Activated CD8-positive, alpha-beta memory T cell treated with anti-CD3 and anti-CD28 coated beads, Interleukin-2, amount 50 U/mL, for 1 hour (primary cell): ENCODE measurements around the gene SLC7A6.

ENCODE experiments used
- DNase-seq: peaks from one replicate; pipeline ENCODE4 v3.0.0-alpha.2; 2020; ENCODE audit errors: extremely low read depth

Gene SLC7A6

GRCh38 chr16:68306633-68307032, 42.3 kb downstream of the SLC7A6 start:
- no peak for DNase-seq

DNA sequence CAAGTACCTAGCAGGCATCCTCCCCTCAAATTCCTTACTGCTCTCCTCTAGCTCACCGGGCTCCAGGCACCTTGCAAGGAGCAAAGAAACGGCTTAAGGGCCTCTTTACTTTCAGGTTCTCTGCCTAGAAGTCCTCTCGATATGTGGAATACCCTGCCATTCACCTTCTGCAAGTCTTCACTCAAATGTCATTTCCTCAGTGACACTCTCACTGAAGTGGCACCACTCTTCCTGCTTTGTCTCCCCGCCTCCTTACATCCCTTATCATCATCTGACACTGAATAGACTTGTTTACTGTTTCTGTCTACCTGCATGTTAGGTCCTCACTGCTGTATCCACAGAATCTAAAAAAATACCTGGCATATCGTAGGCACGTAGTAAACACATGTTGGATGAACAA, 45.5 kb downstream of the SLC7A6 start:
- no peak for DNase-seq

DNA sequence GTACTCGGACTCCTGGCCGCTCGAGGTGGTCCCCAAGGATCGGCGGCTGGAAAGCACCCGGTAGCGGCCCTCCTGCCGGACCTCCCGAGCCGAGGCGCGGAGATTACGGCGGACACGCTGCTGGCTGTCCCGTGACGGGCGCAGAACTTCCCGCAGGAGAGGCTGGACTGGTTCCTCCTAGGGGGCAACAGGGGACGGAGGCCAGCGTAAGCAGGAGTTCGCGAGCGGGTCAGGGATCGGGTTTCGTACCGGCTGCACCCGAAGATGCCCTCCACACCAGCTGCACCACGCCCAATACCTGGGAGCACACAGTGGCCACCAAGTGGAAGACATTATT, 46.1 kb downstream of the SLC7A6 start:
- no peak for DNase-seq

DNA sequence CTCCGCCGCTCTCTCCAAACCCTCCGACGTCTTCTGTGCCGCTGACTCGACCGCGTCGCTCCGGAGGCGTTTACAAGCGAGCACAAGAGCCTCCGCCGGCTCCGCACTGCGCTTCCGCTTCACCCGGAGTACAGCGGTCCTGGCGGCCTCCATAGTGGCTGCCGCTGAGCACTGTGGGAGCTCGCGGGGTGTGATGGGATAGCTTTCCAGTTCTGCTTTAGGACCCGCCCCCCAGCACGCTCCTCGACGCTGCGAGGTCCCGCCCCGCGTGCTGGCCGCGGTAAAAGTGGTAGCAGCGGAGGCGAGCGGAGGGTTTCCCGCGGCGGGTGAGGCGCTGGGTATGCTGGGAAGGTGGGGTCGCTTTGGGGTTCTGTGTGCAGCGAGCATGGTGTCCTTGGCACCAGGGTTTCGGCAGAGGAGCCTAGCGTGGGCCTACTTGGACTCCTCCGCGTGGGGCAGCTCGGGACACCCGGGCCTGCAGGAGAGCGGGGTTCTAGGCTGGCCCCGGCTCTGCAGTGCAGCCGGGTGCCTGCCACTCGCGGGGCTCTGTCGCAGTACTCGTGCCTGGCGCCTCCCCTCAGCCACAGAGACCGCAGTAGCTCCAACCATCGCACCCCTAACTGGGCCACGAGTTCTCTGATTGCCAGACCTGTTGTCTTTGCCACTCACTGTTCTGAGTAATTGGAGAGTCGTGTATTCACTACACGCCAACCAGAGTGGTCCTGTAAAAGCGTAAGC, 46.6 kb downstream of the SLC7A6 start, which contains the start of the genes PRMT7 and SLC7A6OS:
PRMT7 (plus strand) TSS at position 246 of the 738 bp plus-strand sequence. CDS start 4,961 bp downstream, outside the sequence.
SLC7A6OS (minus strand) TSS at position 173 of the 738 bp plus-strand sequence; CDS start at position 153, 20 bp downstream.
- peak; percentile 78 for DNase-seq

DNA sequence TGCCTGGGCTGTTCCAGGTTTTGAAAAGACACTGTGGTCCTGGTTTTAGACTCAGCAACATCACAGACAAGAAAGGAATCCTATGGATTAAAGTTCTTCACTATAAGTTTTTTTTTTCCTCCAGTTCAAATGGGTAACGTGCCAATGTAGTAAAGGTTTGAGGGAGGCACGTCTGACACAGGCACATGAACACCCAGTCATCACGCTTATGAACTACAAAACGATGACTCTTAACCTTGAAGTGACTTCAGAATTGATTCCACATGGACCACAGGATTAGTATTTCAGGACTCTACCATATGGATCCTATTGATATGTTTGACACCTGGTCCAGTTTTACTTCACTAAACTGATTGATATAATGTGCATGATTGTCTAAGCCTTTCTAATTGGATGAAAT, 48.8 kb downstream of the SLC7A6 start:
- DNase-seq = no peak

- no peak for DNase-seq
Observed at GRCh38 chr16:68319185-68319908, 55.0 kb downstream of the SLC7A6 start.

- DNase-seq = no peak
Observed at GRCh38 chr16:68324336-68324735, 60.0 kb downstream of the SLC7A6 start.

- no peak for DNase-seq
Observed at GRCh38 chr16:68324780-68325357, 60.5 kb downstream of the SLC7A6 start.

GRCh38 chr16:68328151-68328859, 64.0 kb downstream of the SLC7A6 start:
- peak; percentile 68 for DNase-seq

- DNase-seq = no peak
Observed at GRCh38 chr16:68328860-68329390, 64.6 kb downstream of the SLC7A6 start.

GRCh38 chr16:68331879-68332410, 67.6 kb downstream of the SLC7A6 start:
- no peak for DNase-seq

GRCh38 chr16:68332411-68333121, 68.2 kb downstream of the SLC7A6 start:
- DNase-seq = no peak

- DNase-seq = no peak
Observed at GRCh38 chr16:68335175-68335574, 70.8 kb downstream of the SLC7A6 start.

- DNase-seq = no peak
Observed at GRCh38 chr16:68338326-68339119, 74.2 kb downstream of the SLC7A6 start.

DNA sequence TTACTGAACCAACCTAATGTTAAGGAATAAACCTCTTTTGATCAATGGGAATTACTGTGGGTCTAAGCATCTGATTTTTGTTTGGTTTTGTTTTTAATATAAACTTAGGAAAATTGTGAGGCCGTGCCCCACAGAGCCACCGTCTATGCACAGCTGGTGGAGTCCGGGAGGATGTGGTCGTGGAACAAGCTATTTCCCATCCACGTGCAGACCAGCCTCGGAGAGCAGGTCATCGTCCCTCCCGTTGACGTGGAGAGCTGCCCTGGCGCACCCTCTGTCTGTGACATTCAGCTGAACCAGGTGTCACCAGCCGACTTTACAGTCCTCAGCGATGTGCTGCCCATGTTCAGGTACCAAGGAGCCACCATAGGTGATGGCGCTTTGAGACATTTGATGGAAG, 74.9 kb downstream of the SLC7A6 start:
- DNase-seq = no peak

DNA sequence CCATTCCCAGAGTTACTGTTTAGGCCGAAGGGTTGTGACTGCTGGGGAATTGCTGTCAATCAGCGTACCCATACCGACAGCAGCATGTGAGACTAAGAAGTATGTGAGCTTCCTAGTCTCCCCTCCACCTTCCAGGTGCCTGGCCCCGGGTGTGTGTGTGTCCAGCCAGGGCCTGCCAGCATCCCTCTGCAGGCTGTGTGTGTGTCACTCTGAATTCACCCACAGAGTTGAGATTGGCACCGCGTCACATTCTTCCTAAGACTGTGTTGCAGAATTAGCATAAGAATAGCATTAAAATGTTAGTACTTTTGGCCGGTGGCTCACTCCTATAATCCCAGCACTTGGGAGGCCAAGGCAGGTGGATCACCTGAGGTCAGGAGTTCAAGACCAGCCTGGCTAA, 78.3 kb downstream of the SLC7A6 start:
- no peak for DNase-seq

GRCh38 chr16:68343137-68343536, 78.8 kb downstream of the SLC7A6 start:
- DNase-seq = no peak

DNA sequence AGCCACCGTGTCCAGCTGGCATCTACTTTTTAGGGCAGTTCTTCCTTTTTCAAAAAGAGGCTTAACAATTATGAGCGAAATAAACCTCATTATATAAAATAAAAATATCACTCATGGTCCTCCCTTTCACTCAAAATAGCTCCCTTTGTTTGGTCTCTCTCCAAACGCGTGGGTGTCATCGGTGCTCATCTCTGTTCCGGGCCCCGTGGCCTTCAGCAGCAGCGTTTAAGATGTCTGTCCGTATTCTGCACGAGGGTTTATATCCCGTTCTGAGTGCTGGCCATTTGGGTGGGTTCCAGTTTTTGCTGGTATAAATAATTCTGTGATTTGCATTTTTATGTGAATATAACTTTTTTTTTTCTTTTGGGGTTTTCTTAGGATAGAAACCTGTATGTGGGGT, 79.9 kb downstream of the SLC7A6 start:
- DNase-seq = no peak

GRCh38 chr16:68345351-68345810, 81.1 kb downstream of the SLC7A6 start:
- DNase-seq = no peak
